ENCODE measurements around the gene CHPF2. TPM values are rescaled to one million over a fixed set of nuclear protein-coding genes. Genes with fewer than 3 reads are reported as not detected.

The CHPF2 gene
- total and polyA plus RNA-seq, 9 donors: 20.1 to 32.6 (median 22.6) TPM

DNA sequence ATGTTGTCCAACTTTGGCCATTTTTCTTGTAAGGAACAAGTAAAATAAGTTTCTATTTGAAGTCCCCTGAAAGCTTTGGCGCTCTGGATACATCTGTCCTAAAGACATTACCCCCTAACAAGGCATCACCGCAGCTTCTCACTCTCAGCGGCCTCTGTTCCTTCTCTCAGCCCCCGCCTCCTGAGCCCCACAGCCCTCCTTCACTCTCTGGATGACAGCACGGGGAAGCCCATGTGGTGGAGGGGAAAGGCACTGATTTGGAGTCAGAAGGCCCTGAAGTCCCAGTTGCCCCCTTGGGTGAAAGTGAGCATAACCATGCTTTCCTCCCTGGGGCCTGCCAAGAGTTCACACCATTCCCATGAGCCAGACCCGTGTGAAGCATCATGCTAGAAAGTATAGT is 26.6 kb upstream of the CHPF2 start:
- Histone ChIP-seq H3K27ac (ENCODE audit: low read length) (no peak overlapping the region), H3K36me3 (ENCODE audit: control insufficient read depth, insufficient read depth, low read length) (no peaks in the 10 kb centered on the region), H3K4me1 (ENCODE audit: control insufficient read depth, insufficient read depth, low read length) (peaks cover 3% of the 10 kb centered on the region), H3K9me3 (replicated peaks; ENCODE audit: control insufficient read depth, low read depth, low read length) (no peaks in the 10 kb centered on the region), H3K27me3 (ENCODE audit: control insufficient read depth, insufficient read depth, low read length) (peaks cover 44% of the 10 kb centered on the region), H3K4me3 (ENCODE audit: low read length) (no peak overlapping the region)
- no CpG with 5 or more reads among the region's 6 CpGs for WGBS (ENCODE audit: insufficient coverage)
- DNase-seq: no peak

GRCh38 chr7:151206914-151207313 is 25.4 kb upstream of the CHPF2 start:
- Histone ChIP-seq H3K4me3 (ENCODE audit: low read length) (no peak overlapping the region), H3K27me3 (ENCODE audit: control insufficient read depth, insufficient read depth, low read length) (peaks cover 44% of the 10 kb centered on the region), H3K27ac (ENCODE audit: low read length) (no peak overlapping the region), H3K9me3 (replicated peaks; ENCODE audit: control insufficient read depth, low read depth, low read length) (no peaks in the 10 kb centered on the region), H3K4me1 (ENCODE audit: control insufficient read depth, insufficient read depth, low read length) (peaks cover 3% of the 10 kb centered on the region), H3K36me3 (ENCODE audit: control insufficient read depth, insufficient read depth, low read length) (no peaks in the 10 kb centered on the region)
- no peak for DNase-seq
- 46% methylated on average over 5 of the region's 9 CpGs for WGBS (ENCODE audit: insufficient coverage)

DNA sequence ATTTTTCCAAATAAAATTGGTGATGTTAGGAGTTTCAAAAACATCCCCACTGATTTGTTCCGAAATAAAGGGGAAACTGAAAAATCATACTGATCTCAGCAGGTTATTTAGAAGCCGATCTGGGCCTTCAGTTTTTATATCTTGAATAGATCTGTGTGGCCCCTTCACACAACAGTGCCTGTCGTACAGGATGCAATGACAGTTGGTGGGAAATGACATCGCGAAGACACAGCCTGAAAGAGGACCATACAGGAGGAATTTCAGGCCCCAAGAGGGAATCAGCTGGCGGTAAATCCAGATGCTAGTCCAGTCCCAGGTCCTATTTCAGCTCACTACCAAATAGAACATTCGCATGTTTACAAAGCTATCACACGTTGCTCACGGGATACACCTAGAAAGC is 25.0 kb upstream of the CHPF2 start:
- Histone ChIP-seq H3K4me3 (ENCODE audit: low read length) (no peak overlapping the region), H3K9me3 (replicated peaks; ENCODE audit: control insufficient read depth, low read depth, low read length) (no peaks in the 10 kb centered on the region), H3K27ac (ENCODE audit: low read length) (no peak overlapping the region), H3K36me3 (ENCODE audit: control insufficient read depth, insufficient read depth, low read length) (peaks cover 3% of the 10 kb centered on the region), H3K4me1 (ENCODE audit: control insufficient read depth, insufficient read depth, low read length) (peaks cover 3% of the 10 kb centered on the region), H3K27me3 (ENCODE audit: control insufficient read depth, insufficient read depth, low read length) (peaks cover 44% of the 10 kb centered on the region)
- DNase-seq: no peak
- 45% methylated on average over 7 of the region's 9 CpGs for WGBS (ENCODE audit: insufficient coverage)

DNA sequence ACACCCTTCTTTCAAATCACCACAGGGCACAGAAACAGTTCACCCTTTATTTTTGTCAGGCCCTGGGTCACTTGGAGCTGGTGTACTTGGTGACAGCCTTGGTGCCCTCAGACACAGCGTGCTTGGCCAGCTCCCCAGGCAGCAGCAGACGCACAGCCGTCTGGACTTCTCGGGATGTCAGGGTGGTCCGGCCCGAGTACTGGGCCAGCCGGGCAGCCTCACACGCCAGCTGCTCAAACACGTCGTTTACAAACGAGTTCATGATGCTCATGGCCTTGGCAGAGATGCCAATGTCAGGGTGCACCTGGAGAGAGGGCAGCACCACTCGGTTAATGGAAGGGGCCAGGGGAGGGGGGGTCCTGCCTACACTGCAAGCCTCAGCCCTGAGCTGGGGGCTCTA is 24.5 kb upstream of the CHPF2 start:
- Histone ChIP-seq H3K9me3 (replicated peaks; ENCODE audit: control insufficient read depth, low read depth, low read length) (no peaks in the 10 kb centered on the region), H3K27me3 (ENCODE audit: control insufficient read depth, insufficient read depth, low read length) (peaks cover 41% of the 10 kb centered on the region), H3K36me3 (ENCODE audit: control insufficient read depth, insufficient read depth, low read length) (peaks cover 8% of the 10 kb centered on the region), H3K4me3 (ENCODE audit: low read length) (no peak overlapping the region), H3K27ac (ENCODE audit: low read length) (no peak overlapping the region), H3K4me1 (ENCODE audit: control insufficient read depth, insufficient read depth, low read length) (peaks cover 3% of the 10 kb centered on the region)
- WGBS (ENCODE audit: insufficient coverage): 69% methylated on average over 12 of the region's 12 CpGs
- no peak for DNase-seq

DNA sequence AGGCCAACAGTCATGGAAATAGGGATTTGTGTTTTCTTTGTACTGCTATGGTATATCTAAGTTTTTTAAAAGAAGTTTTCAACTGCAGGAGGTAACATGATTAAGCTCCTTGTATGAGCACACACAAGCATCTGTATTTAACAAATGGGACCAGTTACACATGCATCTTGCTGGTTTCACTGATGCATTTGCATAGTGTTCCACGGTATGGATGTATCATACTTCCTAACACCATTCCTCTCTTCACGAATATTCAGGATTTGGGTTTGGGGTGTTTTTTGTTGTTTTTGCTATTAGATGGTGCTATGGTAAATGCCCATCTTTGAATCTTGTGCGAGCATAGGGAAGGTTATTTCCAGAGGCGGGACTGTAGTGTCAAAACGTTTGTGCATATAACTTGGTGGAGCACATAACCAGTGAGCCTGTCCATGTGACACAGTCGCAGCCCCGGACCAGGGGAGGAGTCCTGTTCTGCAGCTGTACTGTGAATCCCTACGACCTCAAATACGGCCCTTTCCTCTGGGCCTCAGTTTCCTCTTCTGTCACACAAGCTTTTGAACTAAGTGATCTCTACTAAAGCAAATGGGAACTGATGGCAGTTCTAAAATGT is 23.9 kb upstream of the CHPF2 start:
- WGBS (ENCODE audit: insufficient coverage): 87% methylated on average over 3 of the region's 9 CpGs
- Histone ChIP-seq H3K4me3 (ENCODE audit: low read length) (no peak overlapping the region), H3K4me1 (ENCODE audit: control insufficient read depth, insufficient read depth, low read length) (peaks cover 3% of the 10 kb centered on the region), H3K9me3 (replicated peaks; ENCODE audit: control insufficient read depth, low read depth, low read length) (no peaks in the 10 kb centered on the region), H3K36me3 (ENCODE audit: control insufficient read depth, insufficient read depth, low read length) (peaks cover 14% of the 10 kb centered on the region), H3K27me3 (ENCODE audit: control insufficient read depth, insufficient read depth, low read length) (peaks cover 35% of the 10 kb centered on the region), H3K27ac (ENCODE audit: low read length) (no peak overlapping the region)
- DNase-seq: no peak

- peaks cover 23% of the 10 kb centered on the region for H3K27me3 ChIP-seq (ENCODE audit: control insufficient read depth, insufficient read depth, low read length)
- DNase-seq: no peak
- no peak overlapping the region for H3K27ac ChIP-seq (ENCODE audit: low read length)
- H3K4me1 ChIP-seq (ENCODE audit: control insufficient read depth, insufficient read depth, low read length): peaks cover 3% of the 10 kb centered on the region
- H3K36me3 ChIP-seq (ENCODE audit: control insufficient read depth, insufficient read depth, low read length): peaks cover 26% of the 10 kb centered on the region
- no peaks in the 10 kb centered on the region for H3K9me3 ChIP-seq (replicated peaks; ENCODE audit: control insufficient read depth, low read depth, low read length)
- WGBS (ENCODE audit: insufficient coverage): 94% methylated on average over 6 of the region's 6 CpGs
- H3K4me3 ChIP-seq (ENCODE audit: low read length): no peak overlapping the region
Observed at GRCh38 chr7:151209588-151209987, 22.7 kb upstream of the CHPF2 start.

GRCh38 chr7:151210087-151210854 is 22.0 kb upstream of the CHPF2 start, which contains the start of gene H2BK1:
Gene H2BK1, minus strand, starts transcription at chr7:151210488. Its CDS starts 170 bp downstream, at chr7:151210318.
- no peak for DNase-seq
- Histone ChIP-seq H3K27me3 (ENCODE audit: control insufficient read depth, insufficient read depth, low read length) (peaks cover 17% of the 10 kb centered on the region), H3K4me3 (ENCODE audit: low read length) (no peak within 1 kb of the TSS), H3K27ac (ENCODE audit: low read length) (no peak within 1 kb of the TSS), H3K36me3 (ENCODE audit: control insufficient read depth, insufficient read depth, low read length) (peaks cover 33% of the 10 kb centered on the region), H3K9me3 (replicated peaks; ENCODE audit: control insufficient read depth, low read depth, low read length) (no peaks in the 10 kb centered on the region), H3K4me1 (ENCODE audit: control insufficient read depth, insufficient read depth, low read length) (no peaks in the 10 kb centered on the region)
- WGBS (ENCODE audit: insufficient coverage): 71% methylated on average over 9 of the region's 17 CpGs

DNA sequence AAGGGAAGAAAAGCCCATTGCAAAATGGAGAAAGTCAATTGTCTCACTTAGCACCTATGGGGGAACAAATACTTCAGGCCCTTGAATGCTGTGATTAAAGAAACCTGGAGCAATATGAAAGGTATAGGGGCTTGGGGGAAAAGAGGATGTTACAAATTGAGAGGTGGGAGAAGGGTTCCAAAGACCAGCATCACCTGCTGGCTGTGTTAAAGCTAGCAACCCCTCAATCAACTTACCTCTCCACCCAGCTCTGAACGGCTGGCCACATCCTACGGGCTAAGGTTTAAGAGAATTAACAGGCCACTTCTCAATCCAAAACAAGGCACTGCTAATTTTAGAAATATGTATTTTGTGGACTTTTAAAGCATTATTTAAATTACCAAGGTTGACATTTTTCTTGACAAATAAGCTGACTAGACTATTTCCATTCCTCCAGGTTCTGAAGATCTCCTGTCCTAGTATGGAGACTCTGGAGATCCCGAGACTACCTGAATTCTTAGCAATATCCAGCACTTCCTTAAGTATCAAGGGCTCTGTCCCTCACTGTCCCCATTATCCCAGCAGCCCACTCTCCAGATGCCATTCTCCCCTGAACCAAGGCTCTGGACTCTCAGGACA is 21.0 kb upstream of the CHPF2 start:
- peaks cover 41% of the 10 kb centered on the region for H3K36me3 ChIP-seq (ENCODE audit: control insufficient read depth, insufficient read depth, low read length)
- WGBS (ENCODE audit: insufficient coverage): 89% methylated on average over 1 of the region's 3 CpGs
- H3K4me3 ChIP-seq (ENCODE audit: low read length): no peak overlapping the region
- H3K9me3 ChIP-seq (replicated peaks; ENCODE audit: control insufficient read depth, low read depth, low read length): no peaks in the 10 kb centered on the region
- H3K4me1 ChIP-seq (ENCODE audit: control insufficient read depth, insufficient read depth, low read length): no peaks in the 10 kb centered on the region
- H3K27ac ChIP-seq (ENCODE audit: low read length): no peak overlapping the region
- peaks cover 10% of the 10 kb centered on the region for H3K27me3 ChIP-seq (ENCODE audit: control insufficient read depth, insufficient read depth, low read length)
- no peak for DNase-seq

GRCh38 chr7:151212626-151213025 is 19.7 kb upstream of the CHPF2 start:
- Histone ChIP-seq H3K36me3 (ENCODE audit: control insufficient read depth, insufficient read depth, low read length) (peaks cover 48% of the 10 kb centered on the region), H3K27me3 (ENCODE audit: control insufficient read depth, insufficient read depth, low read length) (peaks cover 3% of the 10 kb centered on the region), H3K4me3 (ENCODE audit: low read length) (no peak overlapping the region), H3K9me3 (replicated peaks; ENCODE audit: control insufficient read depth, low read depth, low read length) (no peaks in the 10 kb centered on the region), H3K27ac (ENCODE audit: low read length) (no peak overlapping the region), H3K4me1 (ENCODE audit: control insufficient read depth, insufficient read depth, low read length) (no peaks in the 10 kb centered on the region)
- 86% methylated on average over 5 of the region's 5 CpGs for WGBS (ENCODE audit: insufficient coverage)
- no peak for DNase-seq

DNA sequence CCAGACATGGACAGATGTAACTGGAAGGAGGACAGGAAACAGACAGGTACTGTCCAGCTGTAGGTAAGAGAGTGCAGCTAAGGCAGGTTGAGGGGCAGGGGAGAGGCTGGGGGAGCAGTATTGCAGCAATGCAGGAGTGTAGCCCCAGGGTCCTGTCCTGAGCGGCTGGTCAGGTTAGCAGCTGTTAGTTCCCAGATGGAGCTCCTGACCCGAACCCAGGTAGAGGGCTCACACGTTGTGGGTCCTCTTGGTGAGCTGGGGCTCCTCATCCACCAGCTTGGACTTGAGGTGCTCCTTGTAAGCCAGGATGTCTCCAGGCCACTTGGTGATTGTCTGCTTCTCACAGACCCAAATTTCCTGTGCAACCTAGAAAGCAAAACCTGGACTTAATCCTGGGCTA is 18.5 kb upstream of the CHPF2 start:
- Histone ChIP-seq H3K27me3 (ENCODE audit: control insufficient read depth, insufficient read depth, low read length) (no peaks in the 10 kb centered on the region), H3K36me3 (ENCODE audit: control insufficient read depth, insufficient read depth, low read length) (peaks cover 60% of the 10 kb centered on the region), H3K9me3 (replicated peaks; ENCODE audit: control insufficient read depth, low read depth, low read length) (no peaks in the 10 kb centered on the region), H3K4me3 (ENCODE audit: low read length) (no peak overlapping the region), H3K27ac (ENCODE audit: low read length) (no peak overlapping the region), H3K4me1 (ENCODE audit: control insufficient read depth, insufficient read depth, low read length) (no peaks in the 10 kb centered on the region)
- no peak for DNase-seq
- WGBS (ENCODE audit: insufficient coverage): 86% methylated on average over 3 of the region's 3 CpGs

Measured in muscle of leg (tissue), 11 donors.